A549 (cell line): ENCODE measurements around the gene PPP2R5C. TPM values are rescaled to one million over a fixed set of nuclear protein-coding genes. Genes with fewer than 3 reads are reported as not detected.

Experiments
- ATAC-seq, 2 experiments: fragments of 200-7000 bp in 1 of 2; fragments of >200 bp in 1 of 2; cut with Nextera tagmentation in 1 of 2; cut with Tn5 transposase in 1 of 2; 3 replicates each; pipeline versions ENCODE4 v1.8.0 to v1.9.1; 2018 to 2020; ENCODE audit warnings: mild to moderate bottlenecking in 1 of 2, moderate library complexity in 1 of 2
- CTCF ChIA-PET: fragments of 300-600 bp; sonication (Branson Sonifier 250); formaldehyde crosslinking; extraction: SDS; loops from one replicate; lab custom pipeline; 2021; ENCODE audit warnings: antibody characterized with exemption, inconsistent platforms; lab: Yijun Ruan, JAX
- POLR2A ChIA-PET: fragments of 350-600 bp; formaldehyde crosslinking; extraction: SDS; loops from one replicate; lab custom pipeline; 2021; ENCODE audit warnings: antibody characterized with exemption, inconsistent platforms; lab: Yijun Ruan, JAX
- DNase-seq, 2 experiments: peaks; one replicate each; pipeline versions ENCODE4 v3.0.0 to v3.0.0-alpha.2; 2011 to 2016; ENCODE audit warnings: low read depth in 1 of 2, low spot score in 1 of 2
- FAIRE-seq: peaks from 2 replicates; lab custom pipeline; 2011; peaks lifted over from hg19 to GRCh38; lab: Jason Lieb, UNC
- H3K27ac ChIP-seq, 2 experiments: fragments of >200 bp; sonication (Bioruptor Twin); formaldehyde crosslinking; 3 replicates each; pipeline ENCODE4 v1.5.1; 2016 to 2017
- H3K4me1 ChIP-seq: fragments of >200 bp; sonication (Bioruptor Twin); formaldehyde crosslinking; 3 replicates; pipeline ENCODE4 v1.6.1; 2016
- H3K4me2 ChIP-seq: fragments of >200 bp; sonication (Bioruptor Twin); formaldehyde crosslinking; 3 replicates; pipeline ENCODE4 v1.6.1; 2016
- H3K4me3 ChIP-seq: fragments of >200 bp; sonication (Bioruptor Twin); formaldehyde crosslinking; 3 replicates; pipeline ENCODE4 v1.5.1; 2016
- H3K9me3 ChIP-seq: fragments of >200 bp; sonication (Bioruptor Twin); formaldehyde crosslinking; 3 replicates; pipeline ENCODE4 v1.6.1; 2016
- CBX2 ChIP-seq: fragments of 200-600 bp; sonication (generic); IDR thresholded peaks from 2 replicates; pipeline ENCODE4 v1.6.1; 2016; ENCODE audit warnings: low read depth, mild to moderate bottlenecking, borderline replicate concordance
- CEBPB ChIP-seq, 2 experiments: fragments of >200 bp in 1 of 2; sonication (Bioruptor Twin) in 1 of 2; formaldehyde crosslinking in 1 of 2; IDR thresholded peaks; 2 replicates each; pipeline ENCODE4 v1.6.1; 2012 to 2016
- CHD2 ChIP-seq: fragments of 150-350 bp; IDR thresholded peaks from 2 replicates; pipeline ENCODE4 v1.6.1; 2014; ENCODE audit warnings: low read length; ENCODE audit not compliant: partially characterized antibody
- CHD4 ChIP-seq: fragments of 200-600 bp; sonication (generic); IDR thresholded peaks from 2 replicates; pipeline ENCODE4 v1.6.1; 2016; ENCODE audit warnings: antibody characterized with exemption, mild to moderate bottlenecking, borderline replicate concordance
- EHF ChIP-seq: fragments of 250-450 bp; sonication (Bioruptor Pico); IDR thresholded peaks from 2 replicates; pipeline ENCODE4 v1.5.0; 2020; ENCODE audit warnings: mild to moderate bottlenecking
- EP300 ChIP-seq, 2 experiments: fragments of >200 bp; sonication (Bioruptor Twin); formaldehyde crosslinking; IDR thresholded peaks; 2 replicates in 1 of 2; 3 replicates in 1 of 2; pipeline ENCODE4 v1.6.1; 2016 to 2017
- ESRRA ChIP-seq: fragments of 150-350 bp; IDR thresholded peaks from 2 replicates; pipeline ENCODE4 v1.6.1; 2014; ENCODE audit warnings: mild to moderate bottlenecking, low read length, borderline replicate concordance
- FOSL2 ChIP-seq, 2 experiments: fragments of 450-650 bp in 1 of 2; fragments of >200 bp in 1 of 2; sonication (Bioruptor Twin) in 1 of 2; formaldehyde crosslinking; IDR thresholded peaks; 2 replicates each; pipeline versions ENCODE4 v1.5.0 to v1.6.1; 2016 to 2020; ENCODE audit warnings: mild to moderate bottlenecking in 1 of 2, moderate library complexity in 1 of 2
- GATA3 ChIP-seq: IDR thresholded peaks from 2 replicates; pipeline ENCODE4 v1.6.1; 2012; ENCODE audit warnings: borderline replicate concordance
- HDAC2 ChIP-seq: fragments of 200-600 bp; sonication (generic); IDR thresholded peaks from 2 replicates; pipeline ENCODE4 v1.6.1; 2016
- HEYL ChIP-seq: fragments of 250-450 bp; sonication (Bioruptor Pico); IDR thresholded peaks from 2 replicates; pipeline ENCODE4 v1.8.0; 2021; ENCODE audit warnings: mild to moderate bottlenecking, moderate library complexity
- HOXB13 ChIP-seq: fragments of 250-450 bp; sonication (Bioruptor Pico); IDR thresholded peaks from 2 replicates; pipeline ENCODE4 v1.5.0; 2020; ENCODE audit warnings: low read depth, mild to moderate bottlenecking, moderate library complexity
- HOXB5 ChIP-seq: fragments of 250-450 bp; sonication (Bioruptor Pico); IDR thresholded peaks from 2 replicates; pipeline ENCODE4 v1.5.0; 2020; ENCODE audit warnings: mild to moderate bottlenecking, moderate library complexity
- JUNB ChIP-seq: fragments of >200 bp; sonication (Bioruptor Twin); formaldehyde crosslinking; IDR thresholded peaks from 2 replicates; pipeline ENCODE4 v1.6.1; 2016
- KDM1A ChIP-seq: fragments of 200-600 bp; sonication (generic); IDR thresholded peaks from 2 replicates; pipeline ENCODE4 v1.6.1; 2016; ENCODE audit warnings: low read depth, mild to moderate bottlenecking
- MAFK ChIP-seq: fragments of 450-650 bp; IDR thresholded peaks from 2 replicates; pipeline ENCODE4 v1.6.1; 2014; ENCODE audit not compliant: partially characterized antibody
- MAZ ChIP-seq: fragments of 150-350 bp; IDR thresholded peaks from 2 replicates; pipeline ENCODE4 v1.6.1; 2014; ENCODE audit warnings: antibody characterized with exemption, low read depth, low read length, borderline replicate concordance
- NFE2L2 ChIP-seq: fragments of 150-350 bp; conservative IDR thresholded peaks from 2 replicates; pipeline ENCODE4 v1.6.1; 2014; ENCODE audit warnings: low read length
- NPAS2 ChIP-seq: fragments of 250-450 bp; sonication (Bioruptor Pico); IDR thresholded peaks from 2 replicates; pipeline ENCODE4 v1.8.0; 2022; ENCODE audit warnings: mild to moderate bottlenecking, moderate library complexity, borderline replicate concordance
- POLR2A ChIP-seq: IDR thresholded peaks from 2 replicates; pipeline ENCODE4 v1.6.1; 2012; ENCODE audit warnings: mild to moderate bottlenecking, low read length
- SMC3 ChIP-seq: fragments of >200 bp; sonication (Bioruptor Twin); formaldehyde crosslinking; IDR thresholded peaks from 3 replicates; pipeline ENCODE4 v1.6.1; 2018; ENCODE audit warnings: inconsistent platforms
- TFCP2L1 ChIP-seq: fragments of 250-450 bp; sonication (Bioruptor Pico); IDR thresholded peaks from 2 replicates; pipeline ENCODE4 v1.5.0; 2021; ENCODE audit warnings: mild to moderate bottlenecking
- ZC3H11A ChIP-seq: fragments of 450-650 bp; IDR thresholded peaks from 2 replicates; pipeline ENCODE4 v1.6.1; 2014; ENCODE audit warnings: antibody characterized with exemption, mild to moderate bottlenecking
- ZFP36 ChIP-seq: fragments of 450-650 bp; IDR thresholded peaks from 2 replicates; pipeline ENCODE4 v1.6.1; 2014; ENCODE audit warnings: borderline replicate concordance; ENCODE audit not compliant: partially characterized antibody
- ZNF302 ChIP-seq: fragments of 250-450 bp; sonication (Bioruptor Pico); IDR thresholded peaks from 2 replicates; pipeline ENCODE4 v1.9.0; 2021; ENCODE audit warnings: inconsistent platforms, mild to moderate bottlenecking, moderate library complexity
- ZSCAN20 ChIP-seq: fragments of 250-450 bp; sonication (Bioruptor Pico); IDR thresholded peaks from 2 replicates; pipeline ENCODE4 v1.8.0; 2022; ENCODE audit warnings: mild to moderate bottlenecking, moderate library complexity
- WGBS: methylation state at CpG from one replicate; pipeline ENCODE4 v1.1.6; 2017; ENCODE audit errors: missing lambda C conversion rate; 5-methylcytosine and 5-hydroxymethylcytosine counted together
- polyA plus RNA-seq, 4 experiments: library from polyadenylated mRNA; depleted of rRNA in 3 of 4; stranded (reverse); fragments of >200 nt; fragmentation: RNase III in 1 of 4; extraction: RNeasy Plus Mini Kit Qiagen cat#74134 plus additional on column Dnase treatment in 1 of 4; gene quantifications; 2 replicates in 3 of 4; 3 replicates in 1 of 4; pipeline ENCODE4 v1.2.3, GENCODE V29; 2011 to 2017
- TF ChIP-seq, protein P1 (sequence below): fragments of 150-350 bp; IDR thresholded peaks from 2 replicates; pipeline ENCODE4 v1.6.1; 2014; ENCODE audit warnings: low read depth, mild to moderate bottlenecking, low read length
- TF ChIP-seq, protein P2 (sequence below): IDR thresholded peaks from 2 replicates; pipeline ENCODE4 v1.6.1; 2012
- TF ChIP-seq, protein P3 (sequence below): fragments of >200 bp; sonication (Bioruptor Twin); formaldehyde crosslinking; IDR thresholded peaks from 3 replicates; pipeline ENCODE4 v1.5.1; 2016
- TF ChIP-seq, protein P4 (sequence below): fragments of 250-450 bp; sonication (Bioruptor Pico); IDR thresholded peaks from 2 replicates; pipeline ENCODE4 v1.5.0; 2020; ENCODE audit warnings: low read depth, mild to moderate bottlenecking, moderate library complexity
- TF ChIP-seq, protein P5 (sequence below): IDR thresholded peaks from 2 replicates; pipeline ENCODE4 v1.6.1; 2012; ENCODE audit warnings: low read depth, borderline replicate concordance

PPP2R5C gene
- polyA plus RNA-seq, 2 of the 4 experiments (the other 2 are of a cell fraction), result 74.8 to 150 TPM

DNA sequence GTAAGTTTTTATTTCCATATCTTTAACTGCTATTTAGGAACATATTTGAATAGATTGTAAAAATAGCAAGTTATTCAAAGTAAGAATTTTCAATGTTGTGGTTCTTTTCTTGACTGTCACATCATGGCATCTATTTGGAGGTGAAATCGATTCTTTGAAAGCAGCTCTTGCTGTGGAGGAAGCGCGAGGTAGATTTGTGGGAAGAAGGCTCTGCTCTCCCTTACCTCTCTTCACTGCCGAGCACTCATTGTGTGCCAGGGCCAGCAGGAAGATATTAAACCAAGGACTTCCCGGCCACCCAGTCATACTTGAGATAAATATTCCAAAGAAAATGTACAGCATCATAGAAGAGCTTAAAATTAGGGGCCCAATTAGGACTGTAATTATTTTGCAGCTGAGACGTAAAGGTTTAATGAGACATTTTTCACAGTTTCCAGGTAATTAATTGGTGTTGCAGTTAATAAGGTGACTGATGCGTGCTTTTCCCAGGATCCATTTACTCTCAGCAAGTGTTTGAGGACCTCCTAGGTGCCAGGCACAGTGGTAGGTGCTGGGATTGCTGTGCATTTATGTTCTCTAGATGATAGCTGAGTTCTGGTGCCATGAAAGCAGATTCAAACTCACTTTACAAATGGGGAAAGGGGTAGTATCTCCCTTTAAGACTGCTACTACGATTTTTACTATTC is 113.7 kb downstream of the PPP2R5C start:
- FAIRE-seq (peak; percentile 51), DNase-seq (no peak), ATAC-seq (no peak)
- H3K4me2 ChIP-seq, result no peak overlapping the region
- no peak overlapping the region for H3K4me3 ChIP-seq
- POLR2A ChIA-PET, result no interaction called here
- 86% methylated on average over 8 of the region's 8 CpGs for WGBS
- no peak for TF ChIP-seq NPAS2 (CRISPR knock-in tag)
- TF ChIP-seq CEBPB (IDR thresholded peaks at IDR 0.05), result no peak
- no peak for TF ChIP-seq HDAC2
- TF ChIP-seq HOXB5 (CRISPR knock-in tag), result no peak
- TF ChIP-seq ZSCAN20 (CRISPR knock-in tag), result no peak
- TF ChIP-seq CHD2, result no peak
- TF ChIP-seq HOXB13, result no peak
- TF ChIP-seq FOSL2 (IDR thresholded peaks at IDR 0.05), result no peak
- TF ChIP-seq FOSL2 (CRISPR knock-in tag; IDR thresholded peaks at IDR 0.05), result no peak
- no peak for TF ChIP-seq SMC3
- TF ChIP-seq HEYL, result no peak
- no peak for TF ChIP-seq TFCP2L1 (CRISPR knock-in tag)
- TF ChIP-seq EP300 (IDR thresholded peaks at IDR 0.05), result no peak
- TF ChIP-seq, protein P1, sequence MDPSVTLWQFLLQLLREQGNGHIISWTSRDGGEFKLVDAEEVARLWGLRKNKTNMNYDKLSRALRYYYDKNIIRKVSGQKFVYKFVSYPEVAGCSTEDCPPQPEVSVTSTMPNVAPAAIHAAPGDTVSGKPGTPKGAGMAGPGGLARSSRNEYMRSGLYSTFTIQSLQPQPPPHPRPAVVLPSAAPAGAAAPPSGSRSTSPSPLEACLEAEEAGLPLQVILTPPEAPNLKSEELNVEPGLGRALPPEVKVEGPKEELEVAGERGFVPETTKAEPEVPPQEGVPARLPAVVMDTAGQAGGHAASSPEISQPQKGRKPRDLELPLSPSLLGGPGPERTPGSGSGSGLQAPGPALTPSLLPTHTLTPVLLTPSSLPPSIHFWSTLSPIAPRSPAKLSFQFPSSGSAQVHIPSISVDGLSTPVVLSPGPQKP, result no peak
- no peak for TF ChIP-seq ZFP36
- TF ChIP-seq ZNF302 (CRISPR knock-in tag), result no peak
- TF ChIP-seq, protein P2, sequence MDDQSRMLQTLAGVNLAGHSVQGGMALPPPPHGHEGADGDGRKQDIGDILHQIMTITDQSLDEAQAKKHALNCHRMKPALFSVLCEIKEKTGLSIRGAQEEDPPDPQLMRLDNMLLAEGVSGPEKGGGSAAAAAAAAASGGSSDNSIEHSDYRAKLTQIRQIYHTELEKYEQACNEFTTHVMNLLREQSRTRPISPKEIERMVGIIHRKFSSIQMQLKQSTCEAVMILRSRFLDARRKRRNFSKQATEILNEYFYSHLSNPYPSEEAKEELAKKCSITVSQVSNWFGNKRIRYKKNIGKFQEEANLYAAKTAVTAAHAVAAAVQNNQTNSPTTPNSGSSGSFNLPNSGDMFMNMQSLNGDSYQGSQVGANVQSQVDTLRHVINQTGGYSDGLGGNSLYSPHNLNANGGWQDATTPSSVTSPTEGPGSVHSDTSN, result no peak
- TF ChIP-seq ZC3H11A, result no peak
- no peak for TF ChIP-seq POLR2A
- H3K9me3 ChIP-seq, result no peaks in the 10 kb centered on the region
- CTCF ChIA-PET, result interaction anchor here (0.8 to 1.9 kb wide), 3 partner anchors 9 to 168 kb away, joined by 3 to 7 read pairs (median 4); no protein-coding TSS in a partner anchor
- H3K27ac ChIP-seq, result no peak overlapping the region
- H3K4me1 ChIP-seq, result peaks cover 18% of the 10 kb centered on the region

DNA sequence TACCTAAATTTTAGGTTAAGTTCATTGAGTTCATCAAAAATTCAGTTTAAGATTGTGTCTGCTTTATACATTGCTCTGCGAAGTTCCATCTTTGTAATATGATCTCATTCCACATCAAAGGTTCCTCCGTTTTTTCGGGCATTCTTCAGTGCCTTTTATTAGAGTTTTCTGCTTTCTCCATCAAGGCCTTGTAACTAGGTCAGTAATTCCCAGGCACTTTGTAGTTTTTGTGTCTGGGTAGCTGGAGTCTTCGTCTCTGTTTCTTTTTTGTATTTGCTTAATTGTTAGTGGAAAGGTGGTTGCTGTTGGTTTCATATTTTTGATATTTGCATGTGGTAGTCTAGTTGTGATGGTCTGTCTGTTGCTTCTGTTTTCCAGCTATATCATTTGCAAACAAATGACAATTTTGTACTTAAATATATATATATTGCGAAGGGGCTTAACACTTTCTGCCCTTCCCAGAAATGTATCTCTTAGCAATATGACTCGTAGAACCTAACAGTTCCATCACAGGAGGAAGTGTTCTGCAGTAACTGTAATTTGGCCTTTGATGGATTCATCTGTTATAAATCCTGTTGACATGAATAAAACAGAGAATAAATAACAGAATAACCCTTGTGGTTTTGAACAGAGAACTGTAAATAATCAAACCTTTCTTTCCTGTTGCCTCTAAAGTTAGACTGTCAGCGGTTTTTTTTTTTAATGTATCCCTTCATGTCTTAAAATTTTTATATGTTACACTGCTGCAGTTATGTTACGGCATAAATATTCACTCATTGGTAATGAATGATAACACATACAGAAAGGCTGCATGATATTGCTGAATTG is 114.4 kb downstream of the PPP2R5C start:
- Histone ChIP-seq H3K27ac (no peak overlapping the region), H3K4me2 (0 out of 3 replicates have a peak overlapping the region, but pooled peaks have one; percentile 11), H3K9me3 (no peaks in the 10 kb centered on the region), H3K4me1 (peaks cover 18% of the 10 kb centered on the region), H3K4me3 (no peak overlapping the region)
- 89% methylated on average over 8 of the region's 8 CpGs for WGBS
- no peak for ATAC-seq
- no peak for DNase-seq
- ChIA-PET CTCF (interaction anchor here (1.5 to 1.9 kb wide), 2 partner anchors 10 to 105 kb away, joined by 4 to 7 read pairs; no protein-coding TSS in a partner anchor), POLR2A (no interaction called here)
- FAIRE-seq, result peak; percentile 23
- TF ChIP-seq, protein P2, result no peak
- TF ChIP-seq JUNB (no peak), KDM1A (no peak), MAFK (no peak), GATA3 (no peak), CHD4 (no peak), EHF (CRISPR knock-in tag) (no peak), MAZ (no peak), NFE2L2 (no peak), ESRRA (no peak), SMC3 (no peak), HOXB5 (CRISPR knock-in tag) (no peak), CBX2 (no peak), TFCP2L1 (CRISPR knock-in tag) (no peak)
- TF ChIP-seq, protein P3, sequence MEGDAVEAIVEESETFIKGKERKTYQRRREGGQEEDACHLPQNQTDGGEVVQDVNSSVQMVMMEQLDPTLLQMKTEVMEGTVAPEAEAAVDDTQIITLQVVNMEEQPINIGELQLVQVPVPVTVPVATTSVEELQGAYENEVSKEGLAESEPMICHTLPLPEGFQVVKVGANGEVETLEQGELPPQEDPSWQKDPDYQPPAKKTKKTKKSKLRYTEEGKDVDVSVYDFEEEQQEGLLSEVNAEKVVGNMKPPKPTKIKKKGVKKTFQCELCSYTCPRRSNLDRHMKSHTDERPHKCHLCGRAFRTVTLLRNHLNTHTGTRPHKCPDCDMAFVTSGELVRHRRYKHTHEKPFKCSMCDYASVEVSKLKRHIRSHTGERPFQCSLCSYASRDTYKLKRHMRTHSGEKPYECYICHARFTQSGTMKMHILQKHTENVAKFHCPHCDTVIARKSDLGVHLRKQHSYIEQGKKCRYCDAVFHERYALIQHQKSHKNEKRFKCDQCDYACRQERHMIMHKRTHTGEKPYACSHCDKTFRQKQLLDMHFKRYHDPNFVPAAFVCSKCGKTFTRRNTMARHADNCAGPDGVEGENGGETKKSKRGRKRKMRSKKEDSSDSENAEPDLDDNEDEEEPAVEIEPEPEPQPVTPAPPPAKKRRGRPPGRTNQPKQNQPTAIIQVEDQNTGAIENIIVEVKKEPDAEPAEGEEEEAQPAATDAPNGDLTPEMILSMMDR, result no peak
- TF ChIP-seq, protein P4, sequence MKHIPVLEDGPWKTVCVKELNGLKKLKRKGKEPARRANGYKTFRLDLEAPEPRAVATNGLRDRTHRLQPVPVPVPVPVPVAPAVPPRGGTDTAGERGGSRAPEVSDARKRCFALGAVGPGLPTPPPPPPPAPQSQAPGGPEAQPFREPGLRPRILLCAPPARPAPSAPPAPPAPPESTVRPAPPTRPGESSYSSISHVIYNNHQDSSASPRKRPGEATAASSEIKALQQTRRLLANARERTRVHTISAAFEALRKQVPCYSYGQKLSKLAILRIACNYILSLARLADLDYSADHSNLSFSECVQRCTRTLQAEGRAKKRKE (CRISPR knock-in tag), result no peak
- TF ChIP-seq, protein P5, sequence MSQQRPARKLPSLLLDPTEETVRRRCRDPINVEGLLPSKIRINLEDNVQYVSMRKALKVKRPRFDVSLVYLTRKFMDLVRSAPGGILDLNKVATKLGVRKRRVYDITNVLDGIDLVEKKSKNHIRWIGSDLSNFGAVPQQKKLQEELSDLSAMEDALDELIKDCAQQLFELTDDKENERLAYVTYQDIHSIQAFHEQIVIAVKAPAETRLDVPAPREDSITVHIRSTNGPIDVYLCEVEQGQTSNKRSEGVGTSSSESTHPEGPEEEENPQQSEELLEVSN, result no peak
